IMR-90 (cell line): ENCODE measurements around the gene EFCAB5.

Experiments
- BHLHE40 ChIP-seq: fragments of 150-350 bp; IDR thresholded peaks from 2 replicates; pipeline ENCODE4 v1.6.1; 2016; ENCODE audit warnings: mild to moderate bottlenecking, low read depth, low read length
- CEBPB ChIP-seq: IDR thresholded peaks from 2 replicates; pipeline ENCODE4 v1.6.1; 2012; ENCODE audit warnings: low read depth, low read length, improper control_type of control experiment
- CHD1 ChIP-seq: IDR thresholded peaks from 2 replicates; pipeline ENCODE4 v1.6.1; 2012; ENCODE audit warnings: low read depth, low read length, improper control_type of control experiment
- CTCF ChIP-seq: conservative IDR thresholded peaks from 2 replicates; pipeline ENCODE4 v1.5.1; 2012; ENCODE audit warnings: mild to moderate bottlenecking, low read depth, low read length, improper control_type of control experiment
- ELK1 ChIP-seq: fragments of 150-350 bp; IDR thresholded peaks from 2 replicates; pipeline ENCODE4 v1.6.1; 2016; ENCODE audit warnings: low read depth, mild to moderate bottlenecking, low read length, moderate library complexity, borderline replicate concordance
- FOS ChIP-seq: fragments of 150-350 bp; IDR thresholded peaks from 2 replicates; pipeline ENCODE4 v1.6.1; 2016; ENCODE audit warnings: low read depth, low read length
- MAFK ChIP-seq: IDR thresholded peaks from 2 replicates; pipeline ENCODE4 v1.6.1; 2012; ENCODE audit warnings: low read depth, low read length, improper control_type of control experiment
- MXI1 ChIP-seq: IDR thresholded peaks from 2 replicates; pipeline ENCODE4 v1.6.1; 2012; ENCODE audit warnings: low read depth, mild to moderate bottlenecking, low read length, moderate library complexity, borderline replicate concordance
- NFE2L2 ChIP-seq: fragments of 150-350 bp; IDR thresholded peaks from 2 replicates; pipeline ENCODE4 v1.6.1; 2016; ENCODE audit warnings: low read depth, mild to moderate bottlenecking, low read length
- POLR2A ChIP-seq: IDR thresholded peaks from 2 replicates; pipeline ENCODE4 v1.6.1; 2012; ENCODE audit warnings: mild to moderate bottlenecking, low read depth, low read length
- RAD21 ChIP-seq: IDR thresholded peaks from 2 replicates; pipeline ENCODE4 v1.6.1; 2012; ENCODE audit warnings: low read length, improper control_type of control experiment
- RCOR1 ChIP-seq: IDR thresholded peaks from 2 replicates; pipeline ENCODE4 v1.6.1; 2012; ENCODE audit warnings: mild to moderate bottlenecking, low read length, improper control_type of control experiment; ENCODE audit not compliant: insufficient replicate concordance
- SMC3 ChIP-seq: fragments of 150-350 bp; IDR thresholded peaks from 2 replicates; pipeline ENCODE4 v1.6.1; 2016; ENCODE audit warnings: low read depth, mild to moderate bottlenecking, antibody characterized with exemption, low read length, moderate library complexity
- USF2 ChIP-seq: fragments of 150-350 bp; IDR thresholded peaks from 2 replicates; pipeline ENCODE4 v1.6.1; 2017; ENCODE audit warnings: mild to moderate bottlenecking, antibody characterized with exemption, low read length, low read depth

- TF ChIP-seq CTCF (no peak), POLR2A (no peak), BHLHE40 (no peak), CEBPB (no peak), USF2 (no peak), NFE2L2 (no peak), CHD1 (no peak), MAFK (no peak), RAD21 (no peak), SMC3 (no peak), ELK1 (no peak), MXI1 (no peak), RCOR1 (no peak), FOS (no peak)
These were observed 55.0 kb downstream of the EFCAB5 start for GRCh38 chr17:29996458-29996857.
